Activated T-cell treated with anti-CD3 and anti-CD28 coated beads, Interleukin-2, amount 50 U/mL, for 24 hours (primary cell): ENCODE measurements around the gene MAST4.

Experiments used
- DNase-seq: peaks from one replicate; pipeline ENCODE4 v3.0.0-alpha.2; 2020
- H3K27ac Mint-ChIP-seq: 2 replicates; pipeline ENCODE4 v1.8.0; 2020; ENCODE audit warnings: mild to moderate bottlenecking, mixed read lengths
- H3K27me3 Mint-ChIP-seq: 2 replicates; pipeline ENCODE4 v1.8.0; 2020; ENCODE audit warnings: mixed read lengths
- H3K36me3 Mint-ChIP-seq: 2 replicates; pipeline ENCODE4 v1.8.0; 2020; ENCODE audit warnings: low read depth, mixed read lengths
- H3K4me1 Mint-ChIP-seq: 2 replicates; pipeline ENCODE4 v1.8.0; 2020; ENCODE audit warnings: low read depth, mixed read lengths
- H3K4me3 Mint-ChIP-seq: 2 replicates; pipeline ENCODE4 v1.8.0; 2020; ENCODE audit warnings: mild to moderate bottlenecking, moderate library complexity, mixed read lengths
- H3K9me3 Mint-ChIP-seq: 2 replicates; pipeline ENCODE4 v1.8.0; 2020; ENCODE audit warnings: mixed read lengths

Gene MAST4

DNA sequence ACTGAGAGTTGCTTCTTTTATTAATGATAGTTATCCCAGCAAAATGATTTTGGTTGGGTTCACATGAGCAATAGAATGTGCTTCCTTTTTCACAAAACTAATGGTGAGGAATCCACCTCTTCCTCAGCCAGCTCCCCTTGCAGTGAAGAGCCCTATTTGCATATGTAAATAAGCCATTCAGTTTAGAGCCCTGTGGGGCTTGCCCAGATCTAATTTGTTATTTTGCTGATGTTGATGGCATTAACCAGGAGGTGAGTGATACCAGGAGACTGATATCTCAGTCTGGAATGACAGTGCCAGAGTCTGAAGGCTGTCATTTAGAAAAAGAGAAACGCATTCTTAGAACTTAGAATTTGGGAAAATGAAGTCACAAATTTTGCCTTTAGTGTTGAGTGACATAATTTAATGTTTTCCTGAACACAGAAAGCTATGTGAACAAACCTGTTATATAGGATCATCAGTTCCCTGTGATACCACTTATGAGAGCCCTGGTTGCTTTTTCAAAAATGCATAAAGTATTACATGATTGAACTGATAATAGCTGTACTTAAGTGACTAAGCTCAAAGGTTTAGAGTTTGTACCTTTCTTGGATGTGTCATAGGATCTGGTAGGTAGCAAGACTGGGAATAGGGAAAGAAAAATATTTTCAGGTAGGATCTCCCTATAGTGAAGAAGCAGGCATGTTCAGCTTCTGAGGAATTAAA is 271.6 kb downstream of the MAST4 start:
- DNase-seq, result no peak
- no peaks in the 10 kb centered on the region for H3K4me1 Mint-ChIP-seq
- H3K27ac Mint-ChIP-seq, result no peak overlapping the region
- no peaks in the 10 kb centered on the region for H3K9me3 Mint-ChIP-seq
- no peaks in the 10 kb centered on the region for H3K36me3 Mint-ChIP-seq
- peaks cover 14% of the 10 kb centered on the region for H3K27me3 Mint-ChIP-seq
- no peak overlapping the region for H3K4me3 Mint-ChIP-seq

DNA sequence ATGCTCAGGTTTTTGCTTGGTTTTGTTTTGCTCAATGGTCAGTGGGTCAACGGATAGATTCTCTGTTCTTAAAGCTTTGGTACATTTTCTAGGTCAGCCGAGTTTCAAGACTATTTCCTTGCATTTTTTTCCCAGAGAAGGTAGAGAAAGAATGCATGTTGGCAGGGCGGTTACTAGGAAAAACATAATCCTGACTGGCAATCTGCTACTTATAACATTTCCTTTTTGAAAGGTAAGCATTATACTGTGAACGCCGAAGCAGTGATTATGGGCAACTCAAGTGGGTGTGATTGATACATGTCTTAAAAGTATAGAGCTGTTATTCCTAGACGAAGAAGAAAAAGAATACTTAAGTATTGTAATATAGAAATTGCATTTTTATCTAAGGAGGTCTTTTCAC is 273.2 kb downstream of the MAST4 start:
- Mint-ChIP-seq H3K4me1 (no peaks in the 10 kb centered on the region), H3K4me3 (no peak overlapping the region), H3K27me3 (peaks cover 8% of the 10 kb centered on the region)

DNA sequence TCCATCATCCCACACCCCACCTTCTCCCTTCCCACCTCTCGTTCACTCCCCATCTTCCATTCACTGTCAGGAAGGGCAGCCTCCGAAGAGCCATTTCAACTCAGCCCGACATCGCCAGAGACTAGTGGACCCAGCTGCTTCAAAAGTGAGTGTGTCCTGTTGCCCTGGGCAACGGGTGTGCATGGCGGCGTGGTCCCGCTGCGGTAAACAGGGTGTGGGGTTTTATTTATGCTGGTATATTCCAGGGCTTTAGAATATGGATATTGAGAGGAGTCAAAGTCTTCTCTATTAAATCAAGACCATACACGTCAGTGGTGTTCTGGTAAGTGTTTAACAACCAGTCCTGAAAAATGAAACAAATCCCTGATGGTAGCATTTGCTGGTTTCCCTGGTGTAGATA is 274.5 kb downstream of the MAST4 start:
- H3K4me1 Mint-ChIP-seq, result no peaks in the 10 kb centered on the region
- no peaks in the 10 kb centered on the region for H3K9me3 Mint-ChIP-seq
- no peak overlapping the region for H3K27ac Mint-ChIP-seq
- H3K36me3 Mint-ChIP-seq, result no peaks in the 10 kb centered on the region
- no peak for DNase-seq
- H3K4me3 Mint-ChIP-seq, result no peak overlapping the region
- peaks cover 3% of the 10 kb centered on the region for H3K27me3 Mint-ChIP-seq

More for the DNA sequence above, 273.2 kb downstream of the MAST4 start:
- Mint-ChIP-seq H3K9me3 (no peaks in the 10 kb centered on the region), H3K36me3 (no peaks in the 10 kb centered on the region), H3K27ac (no peak overlapping the region)
- no peak for DNase-seq

DNA sequence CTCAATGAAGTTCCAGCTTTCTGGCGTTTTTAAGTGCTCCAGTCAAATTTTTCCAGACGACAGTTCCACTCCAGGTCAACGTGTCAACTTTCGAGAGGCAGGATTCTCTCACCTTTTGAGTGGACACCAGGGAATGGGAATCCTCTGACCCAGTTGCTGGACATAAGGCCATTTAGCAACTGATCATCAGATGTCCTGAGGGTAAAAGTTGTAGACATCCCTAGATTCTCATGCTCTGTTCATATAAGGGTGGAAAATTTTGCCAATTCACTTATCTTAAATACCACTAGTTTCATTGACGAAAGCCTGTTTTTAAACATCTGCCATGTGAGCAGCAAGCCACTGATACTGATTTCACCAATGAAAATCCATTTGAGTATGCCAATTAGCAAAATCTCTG is 275.5 kb downstream of the MAST4 start:
- DNase-seq, result no peak

DNA sequence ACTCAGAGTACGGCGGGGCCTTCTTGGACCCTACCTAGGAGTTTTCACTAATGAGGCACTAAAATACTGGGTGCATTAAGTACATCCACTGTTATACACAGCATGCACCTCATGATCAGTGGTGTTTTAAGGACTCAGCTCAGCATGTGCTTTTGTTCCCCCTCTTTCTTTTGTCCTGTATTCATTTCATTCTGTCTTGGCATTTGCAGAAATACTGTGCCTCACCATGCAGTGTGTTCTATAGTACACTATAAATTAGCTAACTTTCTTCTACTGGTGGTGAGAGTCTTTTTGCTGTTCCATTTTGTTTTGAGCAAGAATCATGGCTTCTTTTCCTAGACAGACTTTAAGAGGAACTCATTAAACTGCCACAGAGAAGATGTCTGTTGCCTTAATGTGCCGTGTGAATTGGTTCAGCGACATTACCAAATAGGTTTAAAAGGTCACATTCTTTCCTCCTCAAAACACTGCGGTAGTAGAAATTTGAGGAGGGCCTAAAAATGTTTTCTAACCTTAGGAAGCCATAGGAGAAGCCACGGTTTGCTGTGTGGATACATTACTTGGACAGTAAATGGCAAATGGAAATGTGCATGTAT is 276.6 kb downstream of the MAST4 start:
- H3K27me3 Mint-ChIP-seq, result peaks cover 3% of the 10 kb centered on the region
- no peak overlapping the region for H3K4me3 Mint-ChIP-seq
- H3K27ac Mint-ChIP-seq, result no peak overlapping the region
- H3K36me3 Mint-ChIP-seq, result no peaks in the 10 kb centered on the region
- H3K4me1 Mint-ChIP-seq, result peaks cover 2% of the 10 kb centered on the region
- no peak for DNase-seq
- no peaks in the 10 kb centered on the region for H3K9me3 Mint-ChIP-seq

More for the DNA sequence above, 275.5 kb downstream of the MAST4 start:
- no peak overlapping the region for H3K27ac Mint-ChIP-seq
- H3K4me3 Mint-ChIP-seq, result no peak overlapping the region
- H3K4me1 Mint-ChIP-seq, result no peaks in the 10 kb centered on the region
- H3K27me3 Mint-ChIP-seq, result peaks cover 3% of the 10 kb centered on the region
- no peaks in the 10 kb centered on the region for H3K9me3 Mint-ChIP-seq
- H3K36me3 Mint-ChIP-seq, result no peaks in the 10 kb centered on the region

DNA sequence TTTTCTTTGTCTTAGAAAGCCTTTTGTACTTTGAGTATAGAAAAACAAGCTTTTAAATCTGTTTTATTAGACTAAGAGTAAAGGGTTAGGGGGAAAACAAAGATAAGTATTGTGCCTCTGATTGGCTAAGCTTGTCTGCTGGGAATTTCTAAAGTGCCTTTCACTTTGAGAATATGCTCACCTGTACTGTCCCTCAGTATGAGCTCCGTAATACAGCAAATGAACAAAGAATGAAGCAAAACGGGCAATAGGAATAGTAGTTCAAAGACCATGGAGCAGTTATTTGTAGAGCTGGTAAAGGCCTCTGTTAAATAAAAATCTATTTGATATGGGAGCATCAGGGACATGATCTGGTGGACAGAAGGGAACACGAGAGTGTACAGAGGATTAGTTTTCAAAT is 277.8 kb downstream of the MAST4 start:
- Mint-ChIP-seq H3K27ac (no peak overlapping the region), H3K27me3 (peaks cover 3% of the 10 kb centered on the region), H3K4me3 (no peak overlapping the region), H3K9me3 (no peaks in the 10 kb centered on the region), H3K36me3 (no peaks in the 10 kb centered on the region), H3K4me1 (peaks cover 6% of the 10 kb centered on the region)
- DNase-seq, result no peak

DNA sequence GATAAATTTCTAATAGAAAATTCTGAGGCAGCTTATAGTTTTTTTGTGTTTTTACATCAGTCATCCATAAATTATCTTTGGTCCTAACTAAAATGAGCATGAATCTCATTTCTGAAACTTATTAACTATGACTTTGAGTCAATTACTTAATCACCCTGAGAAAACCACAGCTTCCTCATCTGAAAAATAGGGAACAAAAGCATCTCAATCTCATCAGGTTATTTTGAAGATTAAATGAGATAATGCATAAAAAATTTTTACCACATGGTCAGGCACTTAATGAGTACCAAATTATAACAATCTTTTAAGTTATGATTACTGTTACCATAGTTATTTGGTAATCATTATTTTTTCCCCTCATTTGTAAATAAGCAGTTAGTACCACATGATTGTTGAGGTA is 279.1 kb downstream of the MAST4 start:
- peaks cover 5% of the 10 kb centered on the region for H3K27me3 Mint-ChIP-seq
- H3K9me3 Mint-ChIP-seq, result no peaks in the 10 kb centered on the region
- no peak overlapping the region for H3K4me3 Mint-ChIP-seq

DNA sequence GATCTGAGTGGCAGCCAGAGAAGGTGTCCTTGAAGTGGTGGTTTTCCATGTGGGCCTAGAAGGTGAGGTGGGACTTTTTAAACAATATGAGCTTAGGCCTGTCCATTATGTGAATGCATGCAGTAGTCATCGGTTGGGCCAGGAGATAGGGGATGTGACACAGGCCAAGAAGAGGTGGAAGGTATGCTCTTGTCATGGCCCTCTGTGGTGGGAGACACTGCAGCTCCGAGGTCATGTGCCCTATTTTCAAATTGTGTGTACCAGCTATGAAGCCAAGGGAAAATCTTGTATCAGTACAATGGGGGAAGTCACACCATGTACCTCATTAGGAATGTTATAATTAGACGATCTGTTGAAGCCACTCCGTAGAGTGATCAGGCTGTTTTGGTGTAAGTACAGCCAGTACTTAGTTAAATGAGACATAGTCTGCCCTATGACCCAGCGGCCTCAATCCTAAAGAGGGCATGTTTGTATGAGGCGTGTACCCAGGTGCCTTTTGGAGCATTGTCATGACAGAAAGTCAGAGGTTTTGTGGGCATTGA is 280.1 kb downstream of the MAST4 start:
- Mint-ChIP-seq H3K4me3 (no peak overlapping the region), H3K4me1 (peaks cover 6% of the 10 kb centered on the region), H3K27ac (no peak overlapping the region), H3K9me3 (no peaks in the 10 kb centered on the region), H3K36me3 (no peaks in the 10 kb centered on the region), H3K27me3 (peaks cover 2% of the 10 kb centered on the region)
- no peak for DNase-seq

More for the DNA sequence above, 279.1 kb downstream of the MAST4 start:
- no peaks in the 10 kb centered on the region for H3K36me3 Mint-ChIP-seq
- H3K4me1 Mint-ChIP-seq, result peaks cover 6% of the 10 kb centered on the region
- DNase-seq, result no peak
- H3K27ac Mint-ChIP-seq, result no peak overlapping the region

DNA sequence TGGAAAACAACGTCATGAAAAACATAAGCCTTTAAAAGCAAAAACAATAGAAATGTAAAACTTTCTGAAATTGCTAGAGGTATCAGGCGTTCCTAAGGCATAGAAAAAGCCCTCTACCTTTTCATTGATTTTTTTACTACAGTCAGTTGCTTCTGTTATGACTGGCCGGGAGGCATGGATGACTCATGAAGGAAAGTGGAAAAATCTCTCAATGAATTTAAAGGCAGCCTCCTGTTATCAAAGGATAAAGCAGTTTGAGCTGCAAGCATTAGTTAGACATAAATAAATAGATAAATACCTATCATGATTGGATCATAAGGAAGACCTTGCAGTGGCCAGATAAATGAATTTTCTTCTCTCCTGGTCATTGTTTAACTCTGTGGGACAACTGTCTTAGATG is 281.6 kb downstream of the MAST4 start:
- H3K9me3 Mint-ChIP-seq, result no peaks in the 10 kb centered on the region
- H3K4me3 Mint-ChIP-seq, result no peak overlapping the region
- DNase-seq, result no peak
- no peaks in the 10 kb centered on the region for H3K36me3 Mint-ChIP-seq
- H3K27me3 Mint-ChIP-seq, result peaks cover 2% of the 10 kb centered on the region
- H3K4me1 Mint-ChIP-seq, result peaks cover 9% of the 10 kb centered on the region
- no peak overlapping the region for H3K27ac Mint-ChIP-seq

DNA sequence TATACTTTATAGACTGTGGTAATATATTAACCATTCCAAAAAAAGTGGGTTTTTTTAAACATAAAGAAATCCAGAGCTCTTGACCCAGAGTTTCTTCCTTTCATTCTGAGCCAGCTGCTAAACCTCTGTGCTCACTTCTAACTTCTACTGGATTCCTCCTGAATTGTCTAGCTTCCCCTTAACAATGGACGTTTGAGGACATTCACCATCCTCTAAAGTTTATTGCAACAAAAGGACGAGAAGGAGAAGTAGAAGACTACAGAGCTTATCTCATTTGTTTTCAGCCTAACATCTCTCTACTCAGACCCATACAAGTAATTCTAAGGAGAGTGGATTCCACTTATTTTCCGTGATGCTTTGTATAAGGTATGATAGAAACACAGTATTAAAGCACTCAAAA is 284.2 kb downstream of the MAST4 start:
- no peak overlapping the region for H3K4me3 Mint-ChIP-seq
- no peaks in the 10 kb centered on the region for H3K36me3 Mint-ChIP-seq
- peaks cover 9% of the 10 kb centered on the region for H3K4me1 Mint-ChIP-seq
- no peak overlapping the region for H3K27ac Mint-ChIP-seq
- H3K27me3 Mint-ChIP-seq, result peaks cover 11% of the 10 kb centered on the region
- H3K9me3 Mint-ChIP-seq, result no peaks in the 10 kb centered on the region
- no peak for DNase-seq

DNA sequence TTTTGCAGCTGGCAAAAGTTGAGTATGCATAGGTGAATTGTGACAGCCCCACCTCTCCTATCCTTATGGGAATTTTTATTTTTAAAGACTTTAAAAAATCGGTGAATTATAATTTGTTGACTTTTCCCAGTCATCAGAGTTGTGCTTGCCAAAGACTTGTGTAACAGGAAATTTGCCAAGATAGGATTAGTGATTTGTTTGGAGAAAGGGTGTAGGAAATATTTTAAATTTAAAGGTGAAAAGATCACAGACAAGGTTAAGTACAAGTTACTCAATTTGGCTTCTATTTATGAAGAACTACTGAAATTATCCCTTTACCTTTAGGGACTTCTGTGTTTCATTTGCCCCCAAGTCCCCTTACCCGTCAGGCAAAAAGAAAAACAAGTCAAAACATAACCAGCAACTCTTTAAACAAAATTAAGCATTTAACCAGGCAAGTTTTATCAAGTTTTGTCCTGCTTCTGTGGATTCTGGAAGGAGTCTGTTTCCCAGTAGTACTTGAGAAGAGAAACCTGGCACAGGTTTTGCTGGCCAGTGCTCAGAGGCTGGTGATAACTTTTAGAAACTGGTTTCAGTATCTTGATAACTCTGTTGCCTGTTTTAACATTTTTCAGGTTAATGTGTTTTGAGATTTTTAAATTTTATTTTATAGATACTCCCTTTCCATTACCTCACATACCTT is 285.4 kb downstream of the MAST4 start:
- no peak overlapping the region for H3K27ac Mint-ChIP-seq
- H3K4me1 Mint-ChIP-seq, result peaks cover 9% of the 10 kb centered on the region
- no peaks in the 10 kb centered on the region for H3K9me3 Mint-ChIP-seq
- no peaks in the 10 kb centered on the region for H3K36me3 Mint-ChIP-seq
- peaks cover 11% of the 10 kb centered on the region for H3K27me3 Mint-ChIP-seq
- H3K4me3 Mint-ChIP-seq, result no peak overlapping the region
- no peak for DNase-seq

DNA sequence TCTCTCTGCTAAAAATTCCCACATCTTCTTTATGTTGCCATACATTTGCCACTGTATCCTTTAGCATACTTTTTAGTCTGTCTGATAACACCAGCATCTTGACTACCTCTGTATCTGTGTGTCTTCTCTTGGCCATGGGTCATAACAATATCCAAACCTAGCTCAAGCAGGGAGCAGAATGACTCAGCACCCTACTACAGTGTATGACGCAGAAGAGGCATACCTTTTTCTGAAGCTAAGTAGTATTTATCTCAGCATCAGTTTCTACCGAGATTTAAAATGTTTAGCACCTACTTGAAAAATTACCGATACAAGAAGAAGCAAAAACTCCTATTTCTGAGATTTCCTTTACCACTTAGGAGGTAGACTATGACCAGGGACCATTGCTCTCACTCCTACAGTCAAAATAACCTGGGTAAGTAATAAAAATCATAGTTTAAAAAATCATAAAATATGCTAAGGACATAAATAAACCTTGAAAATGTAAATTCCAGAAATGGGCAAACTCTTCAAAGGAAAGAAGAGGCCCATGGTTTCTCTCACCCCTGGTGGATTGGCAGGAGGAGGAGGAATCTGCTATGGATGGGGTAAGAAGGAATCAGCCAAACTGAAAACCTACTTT is 286.5 kb downstream of the MAST4 start:
- no peak for DNase-seq
- peaks cover 14% of the 10 kb centered on the region for H3K27me3 Mint-ChIP-seq
- no peaks in the 10 kb centered on the region for H3K9me3 Mint-ChIP-seq
- H3K4me1 Mint-ChIP-seq, result peaks cover 8% of the 10 kb centered on the region
- H3K36me3 Mint-ChIP-seq, result no peaks in the 10 kb centered on the region
- H3K27ac Mint-ChIP-seq, result no peak overlapping the region
- H3K4me3 Mint-ChIP-seq, result no peak overlapping the region

DNA sequence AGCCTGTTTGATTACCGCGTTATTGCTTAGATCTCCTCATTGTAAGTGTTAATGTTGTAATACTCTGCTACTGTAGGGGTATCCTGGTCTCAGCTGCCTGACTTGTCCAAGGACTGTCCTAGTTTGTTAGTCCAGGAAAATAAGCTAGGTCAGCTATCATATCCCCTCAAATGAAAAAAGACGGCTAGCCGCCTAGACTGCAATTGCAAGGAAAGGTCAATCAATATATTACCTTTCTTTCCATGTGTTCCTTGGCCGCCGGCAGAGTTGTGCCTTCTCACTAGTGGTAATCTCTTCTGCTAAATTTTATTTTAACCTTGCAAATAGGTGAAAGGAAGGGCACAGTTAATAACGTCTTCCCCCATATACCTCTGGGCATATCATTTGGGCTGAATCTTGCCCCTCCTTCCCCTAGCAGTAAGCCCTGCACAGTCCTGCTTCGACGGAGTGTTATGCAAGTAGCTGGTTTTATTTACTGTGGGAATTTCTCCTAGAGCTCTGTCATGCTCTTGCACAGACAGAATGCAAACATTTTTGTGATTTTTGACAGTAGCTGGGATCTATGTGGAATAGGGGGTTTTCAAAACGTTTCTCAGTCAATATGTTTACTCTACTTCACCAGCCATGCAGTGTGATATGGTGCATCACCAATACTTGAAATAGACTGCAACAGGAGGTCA is 288.5 kb downstream of the MAST4 start:
- peaks cover 3% of the 10 kb centered on the region for H3K4me1 Mint-ChIP-seq
- no peaks in the 10 kb centered on the region for H3K36me3 Mint-ChIP-seq
- H3K9me3 Mint-ChIP-seq, result no peaks in the 10 kb centered on the region
- no peak overlapping the region for H3K4me3 Mint-ChIP-seq
- H3K27ac Mint-ChIP-seq, result no peak overlapping the region
- H3K27me3 Mint-ChIP-seq, result peaks cover 16% of the 10 kb centered on the region
- DNase-seq, result no peak

DNA sequence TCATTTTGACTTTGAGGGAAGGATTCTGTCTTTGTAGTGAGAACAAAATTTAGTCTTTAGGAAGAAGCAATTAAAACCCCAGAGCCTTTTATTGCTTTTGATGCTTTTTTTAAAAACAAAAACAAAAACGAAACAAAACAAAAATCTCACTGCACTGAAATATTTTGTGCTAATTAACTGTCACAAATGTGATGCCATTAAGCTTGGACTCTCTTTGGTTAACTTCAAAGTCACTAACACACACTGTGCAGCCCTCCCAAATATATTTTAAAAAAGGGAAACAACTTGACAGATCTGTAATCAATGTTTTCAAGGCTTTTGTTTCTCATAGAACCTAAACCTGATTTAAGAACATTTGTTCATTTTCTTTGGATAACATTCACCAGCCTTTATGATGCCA is 290.7 kb downstream of the MAST4 start:
- H3K9me3 Mint-ChIP-seq, result no peaks in the 10 kb centered on the region
- H3K27ac Mint-ChIP-seq, result no peak overlapping the region
- no peak for DNase-seq
- H3K4me1 Mint-ChIP-seq, result peaks cover 4% of the 10 kb centered on the region
- peaks cover 26% of the 10 kb centered on the region for H3K27me3 Mint-ChIP-seq
- no peak overlapping the region for H3K4me3 Mint-ChIP-seq
- H3K36me3 Mint-ChIP-seq, result no peaks in the 10 kb centered on the region
